ENCODE data around the gene OSBPL1A.

Gene OSBPL1A

DNA sequence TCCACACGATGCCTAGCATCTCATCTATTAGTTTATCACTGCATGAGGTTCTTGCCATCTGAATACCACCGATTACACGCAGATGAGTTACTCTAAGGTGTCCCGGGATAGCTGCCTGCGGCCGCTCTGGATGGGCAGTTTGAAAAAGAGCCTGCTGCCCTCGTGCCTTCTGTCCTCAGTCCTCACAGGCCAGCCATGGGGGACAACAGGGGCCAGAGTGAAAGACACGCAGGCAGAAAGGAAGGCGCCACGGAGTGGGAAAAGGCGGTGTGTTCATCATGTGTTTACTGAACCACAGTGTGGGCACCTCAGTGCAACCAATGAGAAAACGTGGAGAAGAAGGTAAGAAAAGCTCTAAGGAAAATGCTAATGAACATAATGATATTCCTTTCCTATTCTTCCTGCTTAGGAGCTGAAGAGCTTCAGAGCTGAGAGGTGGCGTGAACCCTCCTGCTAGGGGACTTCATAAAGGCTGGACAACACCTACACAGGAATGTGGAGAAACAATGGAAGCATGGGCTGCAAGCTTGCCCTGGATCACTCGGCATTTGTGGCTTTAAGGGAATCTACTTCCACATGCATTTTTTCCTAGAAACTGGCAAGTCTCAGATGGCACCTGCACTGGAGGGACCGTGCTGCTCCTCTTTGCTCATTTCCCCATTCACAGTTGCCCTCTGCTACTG lies 207.8 kb downstream of the OSBPL1A start:
- H3K9me3 ChIP-seq (ENCODE audit: severe bottlenecking), result no peaks in the 10 kb centered on the region
- TF ChIP-seq, protein P1, sequence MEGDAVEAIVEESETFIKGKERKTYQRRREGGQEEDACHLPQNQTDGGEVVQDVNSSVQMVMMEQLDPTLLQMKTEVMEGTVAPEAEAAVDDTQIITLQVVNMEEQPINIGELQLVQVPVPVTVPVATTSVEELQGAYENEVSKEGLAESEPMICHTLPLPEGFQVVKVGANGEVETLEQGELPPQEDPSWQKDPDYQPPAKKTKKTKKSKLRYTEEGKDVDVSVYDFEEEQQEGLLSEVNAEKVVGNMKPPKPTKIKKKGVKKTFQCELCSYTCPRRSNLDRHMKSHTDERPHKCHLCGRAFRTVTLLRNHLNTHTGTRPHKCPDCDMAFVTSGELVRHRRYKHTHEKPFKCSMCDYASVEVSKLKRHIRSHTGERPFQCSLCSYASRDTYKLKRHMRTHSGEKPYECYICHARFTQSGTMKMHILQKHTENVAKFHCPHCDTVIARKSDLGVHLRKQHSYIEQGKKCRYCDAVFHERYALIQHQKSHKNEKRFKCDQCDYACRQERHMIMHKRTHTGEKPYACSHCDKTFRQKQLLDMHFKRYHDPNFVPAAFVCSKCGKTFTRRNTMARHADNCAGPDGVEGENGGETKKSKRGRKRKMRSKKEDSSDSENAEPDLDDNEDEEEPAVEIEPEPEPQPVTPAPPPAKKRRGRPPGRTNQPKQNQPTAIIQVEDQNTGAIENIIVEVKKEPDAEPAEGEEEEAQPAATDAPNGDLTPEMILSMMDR (IDR thresholded peaks at IDR 0.05; ENCODE audit: low read depth, low read length), result no peak
- H3K27ac ChIP-seq, result no peak overlapping the region
- H3K36me3 ChIP-seq, result no peaks in the 10 kb centered on the region
- no peaks in the 10 kb centered on the region for H3K27me3 ChIP-seq (ENCODE audit: insufficient read depth, low read depth, severe bottlenecking)
- H3K4me3 ChIP-seq (ENCODE audit: low read depth, low read length), result no peak overlapping the region
- no peak for DNase-seq

DNA sequence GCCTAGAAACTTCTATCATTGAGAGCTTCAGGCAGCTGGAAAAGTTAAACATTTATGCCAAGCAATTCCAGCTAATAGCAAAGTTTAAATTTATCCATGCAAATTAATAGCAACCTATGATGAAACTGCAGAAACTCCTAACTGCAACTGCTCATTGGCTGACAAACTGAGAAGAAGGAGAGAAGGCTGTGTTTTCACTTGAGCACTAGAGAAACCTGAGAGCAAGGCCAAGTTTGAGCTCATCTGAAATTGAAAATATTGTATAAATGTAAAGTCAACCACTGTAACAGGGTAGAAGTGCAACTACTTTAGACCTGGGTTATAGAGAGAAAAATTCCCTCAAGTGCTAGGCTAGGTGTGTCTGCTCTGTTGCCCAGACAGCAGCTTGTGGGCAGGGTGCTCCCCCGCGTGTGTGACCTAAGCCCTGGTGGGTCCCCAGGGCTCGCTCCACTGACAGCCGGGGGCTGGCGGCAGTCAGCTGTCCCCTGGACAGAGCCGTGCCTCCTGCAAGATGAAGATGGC lies 208.6 kb downstream of the OSBPL1A start:
- Histone ChIP-seq H3K4me3 (ENCODE audit: low read depth, low read length) (no peak overlapping the region), H3K27ac (no peak overlapping the region), H3K9me3 (ENCODE audit: severe bottlenecking) (no peaks in the 10 kb centered on the region), H3K27me3 (ENCODE audit: insufficient read depth, low read depth, severe bottlenecking) (no peaks in the 10 kb centered on the region), H3K36me3 (no peaks in the 10 kb centered on the region)
- TF ChIP-seq, protein P1 (IDR thresholded peaks at IDR 0.05; ENCODE audit: low read depth, low read length), result no peak
- no peak for DNase-seq

DNA sequence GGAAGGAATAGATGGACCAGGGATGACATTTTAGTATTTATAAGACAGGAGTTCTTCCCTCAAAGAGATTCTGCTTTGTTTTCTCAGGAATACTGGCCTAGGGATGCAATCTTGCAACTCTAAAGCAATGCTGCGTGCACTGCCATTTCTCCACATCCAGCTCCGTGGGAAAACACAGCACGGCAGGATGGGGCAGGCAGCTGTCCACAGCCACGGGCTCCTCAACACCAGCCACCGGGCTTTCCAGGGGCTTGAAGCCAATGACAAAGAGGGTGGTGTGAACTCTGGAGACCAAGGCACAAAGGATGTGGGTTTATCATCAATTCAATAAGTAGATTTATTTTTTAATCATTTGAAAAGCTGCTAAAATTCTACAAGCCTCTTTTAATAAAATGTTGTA lies 209.5 kb downstream of the OSBPL1A start:
- no peak overlapping the region for H3K4me3 ChIP-seq (ENCODE audit: low read depth, low read length)
- no peaks in the 10 kb centered on the region for H3K9me3 ChIP-seq (ENCODE audit: severe bottlenecking)
- DNase-seq, result no peak
- H3K36me3 ChIP-seq, result no peaks in the 10 kb centered on the region
- TF ChIP-seq, protein P1 (IDR thresholded peaks at IDR 0.05; ENCODE audit: low read depth, low read length), result no peak
- H3K27me3 ChIP-seq (ENCODE audit: insufficient read depth, low read depth, severe bottlenecking), result no peaks in the 10 kb centered on the region
- H3K27ac ChIP-seq, result no peak overlapping the region

DNA sequence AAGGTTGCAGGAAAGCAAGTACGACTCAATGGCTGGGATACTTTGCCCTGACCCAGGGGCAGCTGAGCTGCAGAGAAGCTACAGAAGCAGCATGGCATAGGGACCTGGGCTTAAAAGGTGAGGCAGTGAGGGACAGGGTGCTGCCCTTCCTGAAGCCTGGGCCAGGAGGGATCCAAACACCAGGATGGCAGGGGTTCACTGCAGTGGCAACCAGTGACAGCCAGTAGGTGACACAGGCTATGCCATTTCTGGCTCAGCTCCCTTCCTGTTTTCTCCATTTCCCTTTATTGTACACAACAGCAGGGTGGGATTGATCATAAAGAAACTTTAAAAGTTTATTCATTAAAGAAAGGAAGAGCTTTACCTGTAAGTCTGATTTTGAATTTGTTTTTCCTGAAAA lies 209.9 kb downstream of the OSBPL1A start:
- TF ChIP-seq, protein P1 (IDR thresholded peaks at IDR 0.05; ENCODE audit: low read depth, low read length), result no peak
- Histone ChIP-seq H3K36me3 (no peaks in the 10 kb centered on the region), H3K27ac (no peak overlapping the region), H3K4me3 (ENCODE audit: low read depth, low read length) (no peak overlapping the region), H3K9me3 (ENCODE audit: severe bottlenecking) (no peaks in the 10 kb centered on the region), H3K27me3 (ENCODE audit: insufficient read depth, low read depth, severe bottlenecking) (no peaks in the 10 kb centered on the region)
- no peak for DNase-seq

DNA sequence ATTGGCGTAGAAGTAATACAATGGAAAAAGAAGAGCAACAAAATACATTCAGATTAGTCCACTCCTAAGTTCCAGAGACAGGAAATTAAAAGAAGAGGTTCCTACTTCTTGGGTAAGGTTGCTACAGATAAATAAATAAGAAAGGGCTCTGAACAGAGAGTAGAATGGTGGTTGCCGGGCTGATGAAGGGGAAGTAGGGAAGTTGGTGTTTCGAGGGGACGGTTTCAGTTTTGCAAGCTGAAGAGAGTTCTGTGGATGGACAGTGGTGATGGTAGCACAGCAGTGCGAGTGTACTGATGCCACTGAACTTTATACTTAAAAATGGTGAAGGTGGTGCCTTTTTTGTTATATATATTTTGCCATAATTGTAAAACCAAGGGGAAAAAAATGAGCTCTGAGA lies 210.6 kb downstream of the OSBPL1A start:
- H3K4me3 ChIP-seq (ENCODE audit: low read depth, low read length), result no peak overlapping the region
- H3K9me3 ChIP-seq (ENCODE audit: severe bottlenecking), result no peaks in the 10 kb centered on the region
- no peak for DNase-seq
- no peaks in the 10 kb centered on the region for H3K27me3 ChIP-seq (ENCODE audit: insufficient read depth, low read depth, severe bottlenecking)
- TF ChIP-seq, protein P1 (IDR thresholded peaks at IDR 0.05; ENCODE audit: low read depth, low read length), result no peak
- H3K36me3 ChIP-seq, result no peaks in the 10 kb centered on the region
- H3K27ac ChIP-seq, result no peak overlapping the region

DNA sequence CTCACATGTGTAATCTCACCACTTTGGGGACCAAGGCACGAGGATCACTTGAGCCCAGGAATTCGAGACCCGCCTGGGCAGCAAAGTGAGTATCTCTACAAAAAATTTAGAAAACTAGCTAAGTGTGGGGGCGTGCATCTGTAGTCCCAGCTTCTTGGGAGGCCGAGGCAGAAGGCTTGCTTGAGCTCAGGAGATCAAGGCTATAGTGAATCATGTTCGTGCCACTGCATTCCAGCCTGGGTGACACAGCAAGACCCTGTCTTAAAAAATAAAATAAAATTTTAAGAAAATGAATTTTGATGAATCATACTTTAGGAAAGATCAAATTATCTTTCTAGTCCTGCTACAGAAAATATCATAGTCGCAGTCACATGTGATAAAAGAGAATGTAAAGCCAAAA lies 211.8 kb downstream of the OSBPL1A start:
- Histone ChIP-seq H3K27me3 (ENCODE audit: insufficient read depth, low read depth, severe bottlenecking) (no peaks in the 10 kb centered on the region), H3K27ac (no peak overlapping the region), H3K9me3 (ENCODE audit: severe bottlenecking) (no peaks in the 10 kb centered on the region), H3K4me3 (ENCODE audit: low read depth, low read length) (no peak overlapping the region), H3K36me3 (no peaks in the 10 kb centered on the region)
- no peak for DNase-seq
- TF ChIP-seq, protein P1 (IDR thresholded peaks at IDR 0.05; ENCODE audit: low read depth, low read length), result no peak
